ENCODE results near the gene PPAT. TPM values are rescaled to one million over a fixed set of nuclear protein-coding genes. Genes with fewer than 3 reads are reported as not detected.
"Not testable (repeated sequence)": the region's sequence is repeated elsewhere in the genome, so short reads cannot be mapped to it uniquely, and the experiment has no call there.

The PPAT gene
- total RNA-seq, 3 donors from 2014 or later: 4.7 to 7.9 (median 7.5) TPM

DNA sequence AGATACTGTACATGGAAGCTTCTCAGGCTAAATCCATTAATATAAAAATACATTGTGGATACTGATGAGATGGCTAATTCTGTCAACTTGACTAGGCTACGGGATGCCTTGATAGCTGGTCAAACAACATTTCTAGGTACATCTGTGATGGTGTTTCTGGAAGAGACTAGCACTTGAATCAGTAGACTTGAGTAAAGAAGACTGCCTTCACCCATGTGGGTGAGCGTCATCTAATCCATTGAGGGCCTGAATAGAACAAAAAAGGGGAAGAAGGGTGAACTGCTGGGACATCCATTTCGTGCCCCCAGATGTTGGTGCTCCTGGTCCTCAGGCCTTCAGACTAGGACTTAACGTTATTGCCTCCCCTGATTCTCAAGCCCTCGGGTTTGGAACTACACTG is 28.3 kb upstream of the PPAT start:
- H3K4me3 ChIP-seq: no peak overlapping the region
- ATAC-seq (no peak), DNase-seq (no peak)
- H3K36me3 ChIP-seq (ENCODE audit: low read depth): no peaks in the 10 kb centered on the region
- intact Hi-C loops (cut with DNase I, micrococcal nuclease): no loop called here
- peaks cover 14% of the 10 kb centered on the region for H3K4me1 ChIP-seq (ENCODE audit: low read depth)
- no peaks in the 10 kb centered on the region for H3K9me3 ChIP-seq
- no peak for TF ChIP-seq CTCF (IDR thresholded peaks at IDR 0.05)

DNA sequence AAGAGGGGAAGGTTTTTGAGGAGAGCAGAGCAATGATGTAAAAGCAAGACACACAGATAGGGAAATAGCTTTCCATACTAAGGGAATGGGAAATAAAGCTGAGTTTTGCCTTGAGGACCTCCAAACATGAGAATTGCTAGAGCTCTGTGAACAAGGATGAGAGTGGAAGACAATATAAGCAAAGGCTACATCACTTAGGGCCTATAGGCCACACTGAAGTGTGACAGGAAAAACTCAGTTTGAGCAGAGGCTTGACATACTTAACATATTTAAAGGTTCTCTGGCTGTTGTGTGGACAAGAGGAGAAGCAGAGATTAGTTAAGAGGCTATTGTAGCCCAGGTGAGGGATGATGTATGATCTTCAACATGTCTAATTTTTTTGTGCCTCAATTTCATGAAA is 26.7 kb upstream of the PPAT start:
- H3K9me3 ChIP-seq: no peaks in the 10 kb centered on the region
- peaks cover 9% of the 10 kb centered on the region for H3K4me1 ChIP-seq (ENCODE audit: low read depth)
- H3K4me3 ChIP-seq: no peak overlapping the region
- H3K36me3 ChIP-seq (ENCODE audit: low read depth): no peaks in the 10 kb centered on the region
- intact Hi-C loops (cut with DNase I, micrococcal nuclease): no loop called here
- DNase-seq (no peak), ATAC-seq (no peak)
- TF ChIP-seq CTCF (IDR thresholded peaks at IDR 0.05): no peak

GRCh38 chr4:56460085-56460484 is 24.7 kb upstream of the PPAT start:
- Histone ChIP-seq H3K9me3 (no peaks in the 10 kb centered on the region), H3K4me3 (no peak overlapping the region), H3K4me1 (ENCODE audit: low read depth) (no peaks in the 10 kb centered on the region), H3K36me3 (ENCODE audit: low read depth) (no peaks in the 10 kb centered on the region)
- no peak for TF ChIP-seq CTCF (IDR thresholded peaks at IDR 0.05)
- ATAC-seq (no peak), DNase-seq (no peak)
- intact Hi-C loops (cut with DNase I, micrococcal nuclease): no loop called here

DNA sequence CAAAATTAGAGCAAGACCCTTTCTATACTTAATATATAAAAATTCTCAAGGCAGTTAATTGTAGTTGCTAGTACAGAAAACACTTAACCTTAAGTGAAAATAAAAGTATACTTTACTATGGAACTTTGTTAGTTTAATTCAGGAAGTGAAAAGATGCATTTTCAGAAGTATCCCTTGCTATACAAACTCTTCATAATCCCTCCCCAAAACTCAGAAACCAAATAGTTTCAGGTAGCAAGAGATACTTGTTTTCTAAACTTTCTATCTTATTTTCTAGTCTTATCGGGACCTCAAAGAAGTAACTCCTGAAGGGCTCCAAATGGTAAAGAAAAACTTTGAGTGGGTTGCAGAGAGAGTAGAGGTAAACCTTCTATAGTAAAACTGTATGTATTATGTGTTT is 14.9 kb upstream of the PPAT start:
- DNase-seq (no peak), ATAC-seq (no peak)
- TF ChIP-seq CTCF (IDR thresholded peaks at IDR 0.05): no peak
- intact Hi-C loops (cut with DNase I, micrococcal nuclease): no loop called here
- Histone ChIP-seq H3K4me3 (no peak overlapping the region), H3K4me1 (ENCODE audit: low read depth) (no peaks in the 10 kb centered on the region), H3K36me3 (ENCODE audit: low read depth) (no peaks in the 10 kb centered on the region), H3K9me3 (no peaks in the 10 kb centered on the region)

- H3K9me3 ChIP-seq; H3K36me3 ChIP-seq (ENCODE audit: low read depth); ATAC-seq; H3K4me1 ChIP-seq (ENCODE audit: low read depth); intact Hi-C loops (cut with DNase I, micrococcal nuclease); DNase-seq; H3K4me3 ChIP-seq: not testable (repeated sequence)
These were observed 14.1 kb upstream of the PPAT start for GRCh38 chr4:56449475-56449874.

- Histone ChIP-seq H3K9me3 (no peaks in the 10 kb centered on the region), H3K36me3 (ENCODE audit: low read depth) (no peaks in the 10 kb centered on the region), H3K4me3 (no peak overlapping the region), H3K4me1 (ENCODE audit: low read depth) (no peaks in the 10 kb centered on the region)
- no peak for TF ChIP-seq CTCF (IDR thresholded peaks at IDR 0.05)
- intact Hi-C loops (cut with DNase I, micrococcal nuclease): no loop called here
- DNase-seq (no peak), ATAC-seq (no peak)
These were observed 12.9 kb upstream of the PPAT start for GRCh38 chr4:56448301-56448700.

Data from mucosa of descending colon (tissue), 3 donors.